Prostate gland (tissue), 2 donors: ENCODE data around the gene SLC25A21. TPM values are rescaled to one million over a fixed set of nuclear protein-coding genes. Genes with fewer than 3 reads are reported as not detected.

Experiments
- DNase-seq: peaks from one replicate; pipeline ENCODE4 v3.0.0-alpha.2; 2019; ENCODE audit warnings: low spot score
- H3K27ac ChIP-seq, 2 donors: fragments of 200-600 bp; sonication (generic); 2 replicates each; pipeline ENCODE4 v1.5.1; 2017 to 2019
- H3K27me3 ChIP-seq: fragments of 200-600 bp; sonication (generic); replicated peaks from 2 replicates; pipeline ENCODE4 v1.5.1; 2019; ENCODE audit not compliant: insufficient read depth
- H3K36me3 ChIP-seq, 2 donors: fragments of 200-600 bp; sonication (generic); 1 replicate in 1 of 2; 2 replicates in 1 of 2; pipeline versions ENCODE4 v1.5.1 to v1.8.1; 2017 to 2019
- H3K4me1 ChIP-seq: fragments of 200-600 bp; sonication (generic); replicated peaks from 2 replicates; pipeline ENCODE4 v1.5.1; 2019
- H3K4me3 ChIP-seq, 2 donors: fragments of 200-600 bp; sonication (generic); 2 replicates each; pipeline ENCODE4 v1.5.1; 2017 to 2019
- H3K9me3 ChIP-seq: fragments of 200-600 bp; sonication (generic); 2 replicates; pipeline ENCODE4 v1.5.1; 2017
- CTCF ChIP-seq, 4 experiments: fragments of 200-600 bp in 2 of 4; fragments of 450-650 bp in 2 of 4; sonication (generic) in 2 of 4; IDR thresholded peaks; 1 replicate in 3 of 4; 2 replicates in 1 of 4; pipeline ENCODE4 v1.5.1; 2016 to 2019; ENCODE audit warnings: antibody characterized with exemption in 4 of 4, mild to moderate bottlenecking in 2 of 4, moderate library complexity in 2 of 4
- POLR2A ChIP-seq: fragments of 450-650 bp; IDR thresholded peaks from one replicate; pipeline ENCODE4 v1.6.1; 2016; ENCODE audit warnings: antibody characterized with exemption, mild to moderate bottlenecking
- POLR2AphosphoS5 ChIP-seq: sonication (generic); formaldehyde crosslinking; IDR thresholded peaks from one replicate; pipeline ENCODE4 v1.6.1; 2017; ENCODE audit warnings: antibody characterized with exemption
- WGBS: methylation state at CpG from one replicate; pipeline ENCODE4 v1.1.5; 2018; 5-methylcytosine and 5-hydroxymethylcytosine counted together
- intact Hi-C: fragments of 100-400 bp; cut with DNase I; formaldehyde crosslinking; loops from one replicate; pipeline ENCODE4 v1.14.2; 2022
- total RNA-seq, 2 donors: library from RNA; depleted of rRNA; stranded (reverse); fragments of >200 nt; gene quantifications; one replicate each; pipeline ENCODE4 v1.1.0, GENCODE V29; 2016

SLC25A21 gene
- total RNA-seq, 2 donors from 2014 or later = 1.5 to 7.7 TPM

GRCh38 chr14:36976571-36977023 is 195.8 kb downstream of the SLC25A21 start:
- H3K4me3 ChIP-seq = no peak overlapping the region
- no peaks in the 10 kb centered on the region for H3K9me3 ChIP-seq
- WGBS = 90% methylated on average over 5 of the region's 5 CpGs
- intact Hi-C loops = no loop called here
- TF ChIP-seq POLR2AphosphoS5 = no peak
- no peak for TF ChIP-seq POLR2A
- TF ChIP-seq CTCF (IDR thresholded peaks at IDR 0.05) = no peak
- H3K27ac ChIP-seq = no peak overlapping the region
- no peaks in the 10 kb centered on the region for H3K27me3 ChIP-seq
- no peaks in the 10 kb centered on the region for H3K4me1 ChIP-seq
- no peaks in the 10 kb centered on the region for H3K36me3 ChIP-seq
- no peak for DNase-seq

GRCh38 chr14:36975834-36976233 is 196.6 kb downstream of the SLC25A21 start:
- no peak for TF ChIP-seq CTCF (IDR thresholded peaks at IDR 0.05)
- TF ChIP-seq POLR2AphosphoS5 = no peak
- TF ChIP-seq POLR2A = no peak
- Histone ChIP-seq H3K9me3 (no peaks in the 10 kb centered on the region), H3K27me3 (no peaks in the 10 kb centered on the region), H3K36me3 (no peaks in the 10 kb centered on the region), H3K27ac (no peak overlapping the region), H3K4me3 (no peak overlapping the region), H3K4me1 (no peaks in the 10 kb centered on the region)
- DNase-seq = no peak
- WGBS = 75% methylated on average over 3 of the region's 3 CpGs
- intact Hi-C loops = no loop called here

GRCh38 chr14:36974985-36975384 is 197.4 kb downstream of the SLC25A21 start:
- no peaks in the 10 kb centered on the region for H3K4me1 ChIP-seq
- no peaks in the 10 kb centered on the region for H3K9me3 ChIP-seq
- no peaks in the 10 kb centered on the region for H3K27me3 ChIP-seq
- WGBS = 87% methylated on average over 2 of the region's 2 CpGs
- intact Hi-C loops = no loop called here
- H3K27ac ChIP-seq = no peak overlapping the region
- H3K36me3 ChIP-seq = no peaks in the 10 kb centered on the region
- H3K4me3 ChIP-seq = no peak overlapping the region
- DNase-seq = no peak
- TF ChIP-seq POLR2AphosphoS5 (no peak), CTCF (IDR thresholded peaks at IDR 0.05) (no peak)

GRCh38 chr14:36973806-36974442 is 198.5 kb downstream of the SLC25A21 start:
- H3K9me3 ChIP-seq = no peaks in the 10 kb centered on the region
- DNase-seq = no peak
- no peaks in the 10 kb centered on the region for H3K36me3 ChIP-seq
- no peaks in the 10 kb centered on the region for H3K27me3 ChIP-seq
- intact Hi-C loops = no loop called here
- TF ChIP-seq CTCF (IDR thresholded peaks at IDR 0.05) (no peak), POLR2A (peak; percentile 19)
- no peak overlapping the region for H3K27ac ChIP-seq
- no peaks in the 10 kb centered on the region for H3K4me1 ChIP-seq
- WGBS = 19% methylated on average over 1 of the region's 1 CpG
- no peak overlapping the region for H3K4me3 ChIP-seq

- whole genome bisulfite sequencing = 92% methylated on average over 9 of the region's 9 CpGs
- H3K36me3 ChIP-seq = no peaks in the 10 kb centered on the region
- H3K4me3 ChIP-seq = no peak overlapping the region
- H3K27ac ChIP-seq = no peak overlapping the region
- intact Hi-C loops = no loop called here
- TF ChIP-seq CTCF (IDR thresholded peaks at IDR 0.05) = no peak
- no peak for TF ChIP-seq POLR2AphosphoS5
- no peak for TF ChIP-seq POLR2A
- no peak for DNase-seq
- H3K9me3 ChIP-seq = no peaks in the 10 kb centered on the region
- no peaks in the 10 kb centered on the region for H3K27me3 ChIP-seq
- no peaks in the 10 kb centered on the region for H3K4me1 ChIP-seq
These were observed 201.0 kb downstream of the SLC25A21 start for GRCh38 chr14:36971263-36971855.
